Colonic mucosa (tissue), 4 donors: ENCODE measurements around the gene FCGBP. TPM values are rescaled to one million over a fixed set of nuclear protein-coding genes. Genes with fewer than 3 reads are reported as not detected.

Source experiments
- DNase-seq: peaks from one replicate; pipeline ENCODE4 v3.0.0-alpha.2; 2020
- H3K27ac ChIP-seq: fragments of 200-600 bp; one replicate; pipeline ENCODE4 v1.8.0; 2021
- H3K27me3 ChIP-seq: fragments of 200-600 bp; one replicate; pipeline ENCODE4 v1.8.0; 2021
- H3K36me3 ChIP-seq: fragments of 200-600 bp; one replicate; pipeline ENCODE4 v1.8.0; 2021
- H3K4me1 ChIP-seq: fragments of 200-600 bp; one replicate; pipeline ENCODE4 v1.8.0; 2021; ENCODE audit warnings: mild to moderate bottlenecking
- H3K4me3 ChIP-seq: fragments of 200-600 bp; one replicate; pipeline ENCODE4 v1.8.0; 2021
- H3K9ac ChIP-seq, 2 donors: one replicate each; pipeline ENCODE4 v1.7.0; 2013; ENCODE audit warnings: control low read depth in 2 of 2, low read depth in 2 of 2, low read length in 2 of 2
- H3K9me3 ChIP-seq: fragments of 200-600 bp; one replicate; pipeline ENCODE4 v1.8.0; 2021
- intact Hi-C: fragments of 100-400 bp; cut with DNase I; formaldehyde crosslinking; loops from one replicate; pipeline ENCODE4 v1.14.1; 2022
- total RNA-seq, 2 donors: library from RNA; stranded (reverse); fragmentation: NEBNext Ultra II Directional in 1 of 2; extraction: Animal tissue kit (Norgen Biotek cat#: 25700) in 1 of 2; gene quantifications; one replicate each; pipeline ENCODE4 v1.2.1, GENCODE V29; 2021
- TF ChIP-seq, protein P1 (sequence below): fragments of 200-600 bp; IDR thresholded peaks from one replicate; pipeline ENCODE4 v1.8.0; 2022; ENCODE audit warnings: antibody characterized with exemption, mild to moderate bottlenecking
- donor health status: healthy.
- donor health status: DM: no; HTN: no; CAD: no.
- donor health status: DM: no; HTN: no; CAD: no.

Gene FCGBP
- total RNA-seq, 2 donors from 2014 or later = 2,896 to 3,903 TPM

DNA sequence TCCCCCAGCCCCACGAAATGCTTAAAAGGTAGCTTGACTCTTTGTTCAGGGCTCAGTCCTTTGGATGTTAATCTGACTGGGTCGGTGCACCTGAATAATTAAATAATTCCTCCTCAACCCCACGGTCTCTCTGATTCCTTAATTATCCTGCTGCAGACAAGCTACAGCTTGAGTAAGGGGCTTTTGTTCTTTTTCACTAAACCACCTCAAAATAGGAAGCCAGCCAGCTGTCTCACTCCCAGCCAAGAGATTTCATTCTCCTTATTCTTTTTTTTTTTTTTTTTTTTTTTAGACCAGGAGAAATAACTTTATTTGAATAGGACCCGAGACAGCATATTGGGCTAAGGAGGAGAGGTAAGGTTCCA lies 7.9 kb upstream of the FCGBP start:
- Histone ChIP-seq H3K36me3 (no peaks in the 10 kb centered on the region), H3K4me3 (no peak overlapping the region), H3K4me1 (peaks cover 8% of the 10 kb centered on the region), H3K27ac (peak overlapping the region; percentile 77), H3K9me3 (no peaks in the 10 kb centered on the region), H3K27me3 (no peaks in the 10 kb centered on the region), H3K9ac (peak overlapping the region in 1 of 2 donors; percentile 73)
- intact Hi-C loops = no loop called here
- DNase-seq = no peak
- TF ChIP-seq, protein P1, sequence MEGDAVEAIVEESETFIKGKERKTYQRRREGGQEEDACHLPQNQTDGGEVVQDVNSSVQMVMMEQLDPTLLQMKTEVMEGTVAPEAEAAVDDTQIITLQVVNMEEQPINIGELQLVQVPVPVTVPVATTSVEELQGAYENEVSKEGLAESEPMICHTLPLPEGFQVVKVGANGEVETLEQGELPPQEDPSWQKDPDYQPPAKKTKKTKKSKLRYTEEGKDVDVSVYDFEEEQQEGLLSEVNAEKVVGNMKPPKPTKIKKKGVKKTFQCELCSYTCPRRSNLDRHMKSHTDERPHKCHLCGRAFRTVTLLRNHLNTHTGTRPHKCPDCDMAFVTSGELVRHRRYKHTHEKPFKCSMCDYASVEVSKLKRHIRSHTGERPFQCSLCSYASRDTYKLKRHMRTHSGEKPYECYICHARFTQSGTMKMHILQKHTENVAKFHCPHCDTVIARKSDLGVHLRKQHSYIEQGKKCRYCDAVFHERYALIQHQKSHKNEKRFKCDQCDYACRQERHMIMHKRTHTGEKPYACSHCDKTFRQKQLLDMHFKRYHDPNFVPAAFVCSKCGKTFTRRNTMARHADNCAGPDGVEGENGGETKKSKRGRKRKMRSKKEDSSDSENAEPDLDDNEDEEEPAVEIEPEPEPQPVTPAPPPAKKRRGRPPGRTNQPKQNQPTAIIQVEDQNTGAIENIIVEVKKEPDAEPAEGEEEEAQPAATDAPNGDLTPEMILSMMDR = no peak

DNA sequence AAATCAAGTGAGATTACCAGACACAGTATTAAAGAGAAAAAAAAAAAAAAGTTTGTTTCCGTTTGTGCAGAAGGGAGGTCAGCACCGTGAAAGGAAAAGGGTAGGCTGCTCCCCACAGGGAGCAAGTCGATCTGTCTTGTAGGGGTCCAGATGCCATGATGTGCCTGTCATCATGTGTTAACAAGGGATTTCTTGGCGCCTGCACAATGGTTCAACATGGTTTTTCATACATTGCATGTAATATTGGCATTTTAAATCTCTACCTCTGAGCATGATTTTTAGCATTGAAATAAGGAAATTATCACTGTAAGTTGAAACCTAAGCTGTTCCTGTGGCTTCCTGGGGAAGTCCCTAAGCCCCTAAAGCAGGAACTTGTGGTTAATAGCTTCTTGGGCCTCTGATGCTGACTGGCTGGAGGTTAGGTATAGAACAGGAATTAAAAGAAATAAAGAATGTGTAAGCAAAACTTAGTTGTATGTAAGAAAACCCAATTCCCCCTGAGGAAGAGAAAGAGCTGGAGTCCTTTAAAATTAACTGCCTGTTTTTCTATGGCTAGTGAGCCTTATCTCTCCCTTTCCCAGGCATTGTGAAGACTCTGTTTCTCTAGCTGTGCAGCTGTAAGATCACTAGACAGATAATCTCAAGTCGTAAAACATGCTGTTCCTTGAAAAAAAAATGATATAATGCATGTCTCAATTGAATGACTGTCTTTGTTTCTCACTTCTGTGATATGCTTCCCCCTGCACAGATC lies 7.4 kb upstream of the FCGBP start:
- no peaks in the 10 kb centered on the region for H3K27me3 ChIP-seq
- no peaks in the 10 kb centered on the region for H3K9me3 ChIP-seq
- no peaks in the 10 kb centered on the region for H3K36me3 ChIP-seq
- peak overlapping the region in 1 of 2 donors; percentile 73 for H3K9ac ChIP-seq
- DNase-seq = no peak
- H3K27ac ChIP-seq = peak overlapping the region; percentile 77
- intact Hi-C loops = no loop called here
- TF ChIP-seq, protein P1 = no peak
- H3K4me1 ChIP-seq = peaks cover 8% of the 10 kb centered on the region
- no peak overlapping the region for H3K4me3 ChIP-seq

DNA sequence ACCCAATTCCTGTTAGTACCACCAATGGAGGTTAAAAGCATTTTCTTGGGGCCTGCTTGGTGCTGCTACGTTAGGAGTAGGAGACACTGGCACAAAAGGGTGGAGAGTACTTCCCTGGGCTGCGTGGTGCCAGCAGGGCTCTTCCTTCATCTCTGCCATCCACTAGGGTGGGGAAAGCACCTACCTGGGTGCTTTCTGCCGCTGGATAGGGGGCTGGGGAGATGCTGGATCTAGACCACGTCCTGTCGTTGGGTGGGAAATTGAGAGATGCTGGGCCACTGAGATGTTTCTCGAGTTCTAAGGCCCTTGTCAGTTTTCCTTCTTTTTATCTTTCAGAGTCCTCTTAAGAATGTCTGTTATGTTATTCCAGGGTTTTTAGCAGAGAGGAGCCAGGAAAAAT lies 6.7 kb upstream of the FCGBP start:
- no peak for DNase-seq
- Histone ChIP-seq H3K4me1 (peaks cover 8% of the 10 kb centered on the region), H3K9me3 (no peaks in the 10 kb centered on the region), H3K4me3 (no peak overlapping the region), H3K27me3 (no peaks in the 10 kb centered on the region), H3K9ac (peak overlapping the region in 1 of 2 donors; percentile 73), H3K36me3 (no peaks in the 10 kb centered on the region), H3K27ac (peak overlapping the region; percentile 77)
- intact Hi-C loops = no loop called here
- TF ChIP-seq, protein P1 = no peak

DNA sequence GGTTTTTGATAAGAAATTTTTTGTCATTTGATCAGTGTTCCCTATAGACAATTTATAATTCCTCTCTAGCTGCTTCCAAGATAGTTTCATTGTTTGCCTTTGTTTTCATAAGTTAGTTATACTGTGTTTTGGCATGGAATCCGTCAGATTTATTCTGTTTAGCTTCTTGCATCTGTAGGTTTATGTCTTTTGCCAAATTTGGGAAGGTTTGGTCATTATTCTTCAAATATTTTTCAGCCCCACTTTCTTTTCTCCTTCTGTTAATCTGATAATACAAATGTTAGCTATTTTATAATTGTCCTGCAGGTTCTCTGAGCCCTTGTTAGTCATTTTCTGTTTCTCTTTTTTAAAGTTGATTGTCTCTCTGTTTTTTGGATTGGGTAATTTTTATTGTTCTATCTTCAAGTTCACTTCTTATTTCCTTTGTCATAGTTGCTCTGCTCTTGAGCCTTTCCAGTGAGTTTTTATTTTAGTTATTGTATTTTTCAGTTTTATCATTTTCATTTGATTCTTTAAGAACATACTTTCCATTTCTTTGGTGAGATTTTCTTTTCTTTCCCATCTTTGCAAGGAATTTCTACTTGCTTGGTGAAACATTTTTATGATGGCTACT lies 5.9 kb upstream of the FCGBP start:
- H3K4me1 ChIP-seq = peaks cover 12% of the 10 kb centered on the region
- intact Hi-C loops = no loop called here
- no peak overlapping the region for H3K9ac ChIP-seq
- H3K36me3 ChIP-seq = no peaks in the 10 kb centered on the region
- no peak overlapping the region for H3K4me3 ChIP-seq
- no peak for DNase-seq
- no peak overlapping the region for H3K27ac ChIP-seq
- H3K27me3 ChIP-seq = no peaks in the 10 kb centered on the region
- H3K9me3 ChIP-seq = no peaks in the 10 kb centered on the region
- TF ChIP-seq, protein P1 = no peak

DNA sequence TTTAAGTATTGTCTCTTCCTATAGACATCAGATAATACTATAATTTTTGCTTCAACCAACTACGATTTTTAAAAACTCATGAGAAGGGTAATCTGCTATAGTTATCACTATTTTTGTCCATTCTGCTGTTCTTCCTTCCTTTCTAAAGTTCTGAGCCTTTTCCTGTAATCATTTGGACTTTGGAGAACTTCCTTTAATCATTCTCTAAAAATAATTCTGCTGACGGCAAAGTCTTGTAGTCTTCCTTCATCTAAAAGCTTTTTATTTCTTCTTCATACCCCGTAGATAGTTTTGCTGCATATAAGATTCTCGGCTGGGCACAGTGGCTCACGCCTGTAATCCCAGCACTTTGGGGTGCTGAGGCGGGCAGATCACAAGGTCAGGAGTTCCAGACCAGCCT lies 5.1 kb upstream of the FCGBP start:
- H3K27ac ChIP-seq = no peak overlapping the region
- H3K4me3 ChIP-seq = no peak overlapping the region
- TF ChIP-seq, protein P1 = no peak
- H3K9me3 ChIP-seq = no peaks in the 10 kb centered on the region
- no peaks in the 10 kb centered on the region for H3K27me3 ChIP-seq
- no peak overlapping the region for H3K9ac ChIP-seq
- H3K36me3 ChIP-seq = no peaks in the 10 kb centered on the region
- peaks cover 13% of the 10 kb centered on the region for H3K4me1 ChIP-seq
- DNase-seq = no peak
- intact Hi-C loops = no loop called here
